NCI-H1694 (cell line): ENCODE measurements around the gene SFTPB.
A peak's percentile ranks its signal among the peaks of the same experiment; 100 is the strongest.

Experiments
- DNase-seq: peaks from one replicate; lab custom pipeline; 2025; lab: John Stamatoyannopoulos, UW

The SFTPB gene

GRCh38 chr2:85702800-85703199 lies 34.8 kb upstream of the SFTPB start:
- DNase-seq: no peak

- no peak for DNase-seq
These were observed 34.2 kb upstream of the SFTPB start for GRCh38 chr2:85702172-85702571.

GRCh38 chr2:85699325-85699724 lies 31.3 kb upstream of the SFTPB start:
- DNase-seq: no peak

- no peak for DNase-seq
These were observed 30.9 kb upstream of the SFTPB start for GRCh38 chr2:85698880-85699254.

GRCh38 chr2:85698184-85698879 lies 30.3 kb upstream of the SFTPB start:
- DNase-seq: no peak

GRCh38 chr2:85697716-85698115 lies 29.7 kb upstream of the SFTPB start:
- DNase-seq: no peak

- no peak for DNase-seq
These were observed 29.1 kb upstream of the SFTPB start for GRCh38 chr2:85697096-85697495.

- no peak for DNase-seq
These were observed 28.0 kb upstream of the SFTPB start for GRCh38 chr2:85695691-85696668.

- no peak for DNase-seq
These were observed 27.1 kb upstream of the SFTPB start for GRCh38 chr2:85695121-85695520.

GRCh38 chr2:85694052-85695025 lies 26.3 kb upstream of the SFTPB start, which contains the start of gene GNLY:
Gene GNLY (plus strand): TSS chr2:85694358. CDS start chr2:85694419, 61 bp downstream.
- no peak for DNase-seq

- DNase-seq: no peak
These were observed 24.1 kb upstream of the SFTPB start for GRCh38 chr2:85692039-85692645.

GRCh38 chr2:85690932-85691331 lies 22.9 kb upstream of the SFTPB start:
- no peak for DNase-seq

GRCh38 chr2:85684806-85685205 lies 16.8 kb upstream of the SFTPB start:
- DNase-seq: no peak

GRCh38 chr2:85684380-85684779 lies 16.4 kb upstream of the SFTPB start:
- no peak for DNase-seq

- no peak for DNase-seq
These were observed 14.4 kb upstream of the SFTPB start for GRCh38 chr2:85682378-85682777.

- DNase-seq: no peak
These were observed 13.8 kb upstream of the SFTPB start for GRCh38 chr2:85681776-85682175.

- DNase-seq: no peak
These were observed 13.4 kb upstream of the SFTPB start for GRCh38 chr2:85681372-85681763.

GRCh38 chr2:85680707-85681371 lies 12.8 kb upstream of the SFTPB start:
- peak; percentile 96 for DNase-seq

- peak; percentile 86 for DNase-seq
These were observed 11.0 kb upstream of the SFTPB start for GRCh38 chr2:85678794-85679672.

- DNase-seq: no peak
These were observed 10.4 kb upstream of the SFTPB start for GRCh38 chr2:85678377-85678776.
